NCI-H460 (cell line): Measurements from ENCODE around the gene MEGF11. TPM values are rescaled to one million over a fixed set of nuclear protein-coding genes. Genes with fewer than 3 reads are reported as not detected.
A peak's percentile ranks its signal among the peaks of the same experiment; 100 is the strongest.
"Not testable (repeated sequence)": the region's sequence is repeated elsewhere in the genome, so short reads cannot be mapped to it uniquely, and the experiment has no call there.

Experiments used
- DNase-seq: peaks from one replicate; pipeline ENCODE4 v3.0.0-alpha.2; 2016; ENCODE audit warnings: low read depth; ENCODE audit errors: extremely low read depth
- total RNA-seq: library from RNA; depleted of rRNA; stranded (reverse); fragments of >200 nt; shearing (Covaris generic); gene quantifications from 2 replicates; pipeline ENCODE4 v1.2.3, GENCODE V29; 2014

MEGF11 gene
- total RNA-seq, 1 experiment from 2014 or later, result 0.40 TPM

DNA sequence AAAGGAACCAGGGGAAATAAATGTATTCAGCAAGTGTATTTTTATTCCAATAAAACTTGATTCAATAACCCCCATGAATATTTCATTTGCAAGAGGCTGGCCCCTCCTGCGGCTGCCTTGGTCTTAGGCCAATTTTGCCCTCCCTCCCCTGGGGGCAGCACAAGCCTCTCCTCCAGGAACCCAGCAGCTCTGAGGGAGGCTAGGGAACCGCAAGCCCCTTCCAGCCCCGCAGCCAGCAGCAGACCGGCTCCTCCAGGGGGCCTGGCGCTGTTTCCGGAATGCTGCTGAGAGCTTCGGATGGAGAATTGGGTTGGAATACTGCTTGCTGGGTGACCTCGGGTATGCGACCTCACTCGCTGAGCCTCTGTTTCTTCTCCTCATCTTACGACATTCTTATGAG is 234.2 kb downstream of the MEGF11 start:
- DNase-seq, result no peak

DNA sequence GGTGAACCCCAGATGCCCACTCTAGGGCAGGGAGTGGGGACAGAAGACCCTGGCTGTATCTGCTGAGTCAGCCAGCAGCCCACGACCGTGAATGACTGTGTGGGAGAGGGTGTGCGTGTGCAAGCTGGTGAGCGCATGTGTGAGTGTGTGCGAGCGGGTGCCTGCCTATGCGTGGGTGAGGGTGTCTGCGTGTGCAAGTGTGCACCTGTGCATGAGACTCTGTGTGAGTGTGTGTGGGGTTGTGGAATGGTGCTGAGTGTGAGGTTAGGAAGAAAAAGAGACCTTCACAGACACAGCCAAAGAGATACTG is 235.1 kb downstream of the MEGF11 start:
- no peak for DNase-seq

DNA sequence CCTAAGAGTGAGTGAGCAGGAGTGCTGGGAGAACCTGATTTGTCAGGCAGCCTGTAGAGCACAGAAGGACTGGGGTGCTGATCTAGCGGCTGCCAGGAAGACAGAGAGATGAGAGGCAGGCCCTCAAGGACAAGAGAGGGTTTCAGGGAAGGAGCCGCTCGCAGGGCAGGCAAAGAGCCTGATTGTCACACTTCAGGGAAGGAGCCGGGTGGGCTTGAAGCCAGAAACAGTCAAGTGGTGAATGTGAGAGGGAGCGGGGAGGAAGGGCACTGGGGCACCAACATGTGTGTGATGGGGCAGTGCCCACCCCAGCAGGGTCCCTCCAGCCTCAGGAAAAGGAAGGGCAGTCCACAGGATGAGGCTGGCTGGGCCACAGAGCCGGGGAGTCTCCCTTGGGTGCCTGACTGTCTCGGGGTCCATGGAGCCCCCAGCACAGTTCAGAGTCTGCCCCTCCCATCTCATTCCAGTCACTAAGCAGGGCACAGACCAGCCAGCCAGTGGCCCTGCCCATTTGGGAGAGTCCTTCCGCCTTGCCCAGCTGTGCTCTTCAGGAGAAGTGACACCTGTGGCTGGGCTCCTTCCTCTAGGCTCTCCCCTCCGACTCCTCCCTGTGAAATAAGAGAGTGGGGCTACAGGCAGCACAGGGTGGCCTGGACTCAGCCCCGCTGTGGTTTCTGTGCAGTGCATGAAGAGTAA is 235.6 kb downstream of the MEGF11 start:
- DNase-seq, result no peak

DNA sequence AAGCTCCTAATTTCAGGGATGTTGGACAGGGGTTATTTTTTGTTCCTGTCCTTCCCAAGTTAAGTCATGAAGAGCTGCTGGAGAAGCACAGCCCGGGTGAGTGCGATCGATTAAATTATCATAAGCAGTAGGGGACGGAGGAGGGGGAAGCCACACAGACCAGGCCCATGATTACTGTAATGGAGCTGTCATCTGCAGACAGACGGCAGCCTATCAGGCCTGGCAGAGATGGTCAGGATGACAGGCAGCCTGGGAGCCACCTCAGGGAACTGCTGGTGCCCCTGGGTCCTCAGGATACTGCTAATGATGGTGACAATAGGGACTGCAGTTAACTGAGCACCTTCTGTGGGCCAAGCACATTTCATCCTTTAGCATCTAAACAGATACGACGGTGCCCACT is 236.6 kb downstream of the MEGF11 start:
- no peak for DNase-seq

DNA sequence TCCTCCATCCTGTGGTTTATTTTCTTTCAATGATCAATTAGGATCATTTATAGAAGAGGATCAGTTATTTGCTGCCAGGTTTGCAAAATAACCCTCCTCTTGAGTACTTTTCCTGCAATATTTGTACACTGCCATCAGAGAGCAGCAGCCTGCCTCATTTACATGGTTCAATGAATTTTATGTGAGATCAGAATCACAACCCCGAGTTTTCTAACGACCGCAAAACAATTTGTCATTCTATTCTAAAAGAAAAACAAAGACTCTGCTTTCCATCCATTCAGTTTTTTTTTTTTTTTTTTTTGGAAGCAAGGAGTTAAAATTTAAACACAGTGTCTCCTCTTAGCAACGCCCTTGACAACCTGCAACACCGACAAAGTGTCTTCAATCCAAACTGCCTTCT is 237.4 kb downstream of the MEGF11 start:
- DNase-seq, result no peak

DNA sequence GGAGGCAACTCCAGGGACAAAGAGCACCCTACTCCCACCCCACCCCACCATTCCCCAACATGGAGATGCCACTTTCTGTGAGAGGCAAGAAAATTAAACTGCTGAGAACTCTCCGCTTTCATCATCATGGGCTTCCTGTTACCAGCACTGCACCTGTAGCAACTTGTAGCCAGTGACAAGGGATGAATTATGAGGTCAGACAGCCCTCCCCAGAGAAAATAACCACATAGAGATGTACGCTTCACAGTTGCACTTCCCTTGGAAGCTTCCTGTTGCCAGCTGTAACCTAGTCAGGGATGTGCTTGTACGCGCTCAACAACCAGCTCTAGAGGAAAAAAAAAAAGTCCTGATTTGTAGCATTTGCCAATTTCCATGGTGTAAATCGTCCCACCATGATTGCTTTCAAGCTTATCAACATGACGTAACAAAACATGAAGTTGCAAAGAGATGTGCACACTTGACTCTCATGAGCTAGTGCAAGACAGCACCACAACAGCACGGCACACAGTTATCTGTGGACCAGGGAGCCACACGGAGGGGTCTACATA is 238.8 kb downstream of the MEGF11 start:
- no peak for DNase-seq

DNA sequence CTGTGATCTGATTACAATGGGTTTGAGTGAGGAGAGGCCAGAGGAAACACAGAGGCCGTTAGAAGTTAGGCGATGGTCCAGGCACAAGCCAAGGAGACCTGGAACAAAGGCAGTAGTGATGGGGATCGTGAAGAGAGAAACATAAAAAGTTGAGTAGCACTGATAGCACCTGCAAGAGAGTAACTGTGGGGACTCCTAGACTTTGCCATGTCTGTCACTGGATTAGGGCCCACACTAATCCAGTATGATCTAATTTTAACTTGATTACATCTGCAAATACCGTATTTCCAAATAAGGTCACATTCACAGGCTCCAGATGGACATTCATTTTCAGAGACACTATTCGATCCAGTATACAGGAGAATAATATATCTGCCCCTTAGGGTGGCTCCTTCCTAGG is 239.5 kb downstream of the MEGF11 start:
- no peak for DNase-seq

DNA sequence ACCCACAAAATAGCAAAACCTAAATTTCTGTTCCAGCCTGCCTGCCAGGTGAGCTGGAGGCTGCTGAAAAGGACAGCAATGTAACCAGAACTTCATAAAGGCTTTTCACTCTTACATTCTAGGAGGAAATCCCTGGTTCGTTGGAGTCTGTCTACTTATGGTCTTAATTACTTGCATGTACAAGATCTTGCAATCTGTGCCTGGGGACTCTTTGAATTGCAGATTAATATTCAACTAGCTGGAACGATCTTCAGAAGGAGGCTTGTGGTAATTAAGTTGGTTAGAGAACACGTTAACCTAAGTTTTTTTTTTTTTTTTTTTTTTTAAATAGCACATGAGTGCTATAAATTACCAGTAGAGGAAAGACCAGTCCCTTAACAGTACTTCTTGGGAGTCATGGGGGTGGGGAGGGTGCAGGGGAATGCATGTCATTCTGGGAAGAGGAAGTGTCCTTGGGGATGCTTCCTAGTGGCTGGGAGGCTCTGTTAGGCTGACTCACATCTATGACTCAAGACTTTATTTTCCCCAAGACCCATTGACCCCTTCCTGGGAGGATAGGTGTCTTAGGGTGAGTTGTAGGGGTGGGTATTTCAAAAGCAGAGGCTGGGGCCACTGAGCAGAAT is 244.5 kb downstream of the MEGF11 start:
- DNase-seq, result no peak

DNA sequence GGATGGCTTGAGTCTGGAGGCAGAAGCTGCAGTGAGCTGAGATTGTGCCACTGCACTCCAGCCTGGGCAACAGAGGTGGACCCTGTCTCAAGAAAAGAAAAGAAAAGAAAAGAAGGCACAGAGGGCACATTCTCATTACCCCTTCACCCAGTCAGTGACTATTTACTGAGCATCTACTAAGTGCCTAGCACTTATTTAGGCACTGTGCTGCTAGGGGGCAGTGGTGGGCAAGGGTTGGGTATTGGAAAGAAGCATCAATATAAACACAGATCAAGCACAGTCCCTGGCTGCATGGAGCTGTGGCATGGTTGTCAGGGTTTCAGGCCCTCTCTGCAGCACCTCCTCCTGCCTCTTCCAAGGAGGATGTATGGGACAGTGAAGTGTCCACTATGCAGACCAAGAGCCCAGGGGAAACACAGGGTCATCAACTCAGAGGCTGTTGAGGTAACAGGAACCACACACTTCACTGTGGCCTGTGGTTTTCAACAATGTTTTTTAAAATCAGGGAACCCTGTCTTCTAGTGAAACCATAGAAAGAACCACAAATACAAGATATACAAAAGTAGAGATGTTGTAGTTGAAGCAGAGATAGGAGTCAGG is 245.8 kb downstream of the MEGF11 start:
- no peak for DNase-seq

DNA sequence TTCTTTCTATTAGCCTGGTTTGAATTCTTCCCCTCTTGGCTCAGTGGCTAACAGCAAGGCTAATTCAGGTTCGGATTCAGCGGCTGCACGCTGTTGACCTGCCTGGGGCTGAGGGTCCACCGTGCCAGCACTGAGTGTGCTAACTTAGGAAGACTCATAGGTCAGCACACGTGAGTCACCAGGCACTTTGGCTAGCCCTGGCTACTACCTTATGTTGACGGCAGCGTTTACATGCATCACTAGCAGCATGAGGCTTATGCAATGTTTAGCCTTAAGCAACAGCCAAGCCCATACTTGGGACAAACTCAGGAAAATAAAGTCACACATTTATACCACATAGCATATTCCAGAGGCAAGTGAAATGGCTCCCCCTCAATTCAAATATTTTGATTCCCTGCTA is 246.6 kb downstream of the MEGF11 start:
- no peak for DNase-seq

DNA sequence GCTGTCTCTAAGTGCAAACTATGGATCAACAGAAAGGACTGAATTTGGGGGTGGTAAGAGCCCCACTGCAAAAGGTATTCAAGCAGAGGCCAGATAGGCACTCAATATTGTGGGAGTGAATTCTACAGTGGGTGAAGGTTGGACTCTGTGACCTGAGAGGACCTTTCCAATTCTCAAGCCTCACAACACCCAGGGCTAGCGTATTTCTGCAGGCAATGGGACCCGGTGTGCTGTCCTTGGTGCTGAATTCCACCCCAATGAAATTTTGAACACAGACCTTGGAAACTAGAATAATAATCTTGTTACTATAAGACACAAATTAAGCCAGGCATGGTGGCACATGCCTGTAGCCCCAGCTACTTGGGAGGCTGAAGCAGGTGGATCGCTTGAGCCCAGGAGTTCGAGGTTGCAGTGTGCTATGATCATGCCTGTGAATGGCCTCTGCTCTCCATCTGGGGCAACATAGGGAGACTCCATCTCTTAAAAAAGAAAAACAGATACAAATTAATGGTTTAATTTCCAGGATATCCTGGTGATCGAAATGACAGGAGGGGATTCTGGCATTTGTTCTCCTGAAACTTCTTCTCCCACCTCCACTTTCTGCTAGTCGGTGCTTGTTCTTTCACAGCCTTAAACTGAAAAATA is 248.8 kb downstream of the MEGF11 start:
- DNase-seq, result peak; percentile 14

DNA sequence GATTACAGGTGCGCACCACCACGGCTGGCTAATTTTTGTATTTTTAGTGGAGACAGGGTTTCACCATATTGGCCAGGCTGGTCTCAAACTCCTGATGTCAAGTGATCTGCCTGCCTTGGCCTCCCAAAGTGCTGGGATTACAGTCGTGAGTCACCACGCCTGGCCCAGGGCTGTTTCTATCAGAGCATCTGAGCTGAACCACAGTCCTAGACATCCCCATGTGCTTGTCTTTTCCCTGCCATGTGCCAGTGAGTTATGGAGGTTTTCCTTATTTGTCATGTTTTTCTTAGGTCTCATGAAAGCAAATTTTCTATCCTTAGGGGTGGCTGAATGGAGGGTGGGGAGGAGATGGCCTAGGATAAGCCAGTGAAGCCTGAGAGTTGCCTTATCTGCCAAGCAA is 250.4 kb downstream of the MEGF11 start:
- not testable (repeated sequence) for DNase-seq

DNA sequence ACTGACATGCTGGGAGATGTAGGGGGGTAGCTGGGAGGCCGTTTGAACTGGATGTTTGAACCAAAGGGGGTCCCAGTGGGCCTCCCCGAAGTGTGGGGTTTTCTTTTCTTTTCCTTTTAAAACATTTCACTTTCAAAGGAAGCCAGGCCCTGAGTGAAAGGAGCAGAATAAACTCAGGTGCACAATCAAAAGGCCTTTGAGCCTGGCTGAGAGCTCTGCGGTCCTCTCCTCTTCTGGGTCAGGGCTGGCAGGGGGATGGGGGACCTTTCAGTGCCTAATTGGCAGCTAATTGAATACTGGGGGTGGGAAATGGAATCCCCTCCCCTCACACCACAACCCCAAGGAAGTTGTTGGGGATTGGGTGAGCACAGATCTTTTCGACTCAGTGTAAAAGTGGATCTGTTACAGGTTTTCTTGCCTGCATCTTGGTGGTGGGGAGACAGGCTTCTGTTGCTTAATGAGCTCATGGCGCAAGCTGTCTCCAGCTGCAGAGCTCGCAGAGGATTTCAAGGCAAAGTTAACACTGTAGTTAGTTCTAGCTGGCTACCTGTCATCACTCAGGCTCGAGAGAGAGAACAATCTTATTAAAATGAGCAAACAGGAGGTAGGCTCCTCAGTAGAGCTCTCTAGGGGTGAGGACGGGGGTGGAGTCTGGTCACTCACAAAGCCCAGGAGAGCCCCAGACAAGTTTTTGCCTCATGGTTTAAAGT is 251.7 kb downstream of the MEGF11 start:
- DNase-seq, result no peak

DNA sequence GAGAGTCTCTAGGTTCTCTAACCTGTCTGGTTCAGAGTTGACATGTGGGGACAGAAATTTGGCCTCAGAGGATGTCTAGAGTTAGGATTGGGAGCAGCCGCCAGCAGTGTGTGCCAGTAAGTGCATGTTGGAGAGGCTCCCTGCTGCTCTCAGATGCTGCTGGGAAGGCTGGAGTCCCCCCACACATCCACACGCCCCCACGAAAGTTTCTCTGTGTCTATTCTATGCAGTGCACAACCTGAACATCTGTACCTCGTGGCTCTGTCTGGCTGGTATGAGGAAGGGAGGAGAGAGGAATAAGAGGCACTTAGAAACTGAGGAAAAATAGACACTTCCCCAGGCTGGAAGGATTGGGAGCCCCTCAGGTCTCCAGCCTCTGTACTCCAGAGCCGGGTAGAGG is 252.5 kb downstream of the MEGF11 start:
- no peak for DNase-seq

DNA sequence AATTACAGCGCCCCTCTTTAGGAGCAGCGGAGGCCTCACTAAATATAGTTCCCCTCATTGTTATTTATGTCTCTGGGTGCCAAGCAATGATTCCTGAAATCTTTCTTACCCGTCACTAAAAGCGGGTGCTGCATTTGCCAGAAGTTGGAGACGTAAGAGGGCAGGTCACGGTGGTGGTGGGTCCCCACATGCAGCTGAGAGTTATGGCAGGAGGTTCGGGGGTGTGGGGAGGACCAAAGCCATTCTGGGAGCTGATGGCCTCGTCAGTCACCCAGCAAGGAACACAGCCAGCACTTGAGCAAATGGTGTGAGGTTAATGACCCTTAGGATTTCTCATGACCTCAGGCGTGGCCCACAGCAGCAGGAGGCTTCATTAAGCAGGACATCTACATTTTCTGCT is 255.1 kb downstream of the MEGF11 start:
- no peak for DNase-seq

DNA sequence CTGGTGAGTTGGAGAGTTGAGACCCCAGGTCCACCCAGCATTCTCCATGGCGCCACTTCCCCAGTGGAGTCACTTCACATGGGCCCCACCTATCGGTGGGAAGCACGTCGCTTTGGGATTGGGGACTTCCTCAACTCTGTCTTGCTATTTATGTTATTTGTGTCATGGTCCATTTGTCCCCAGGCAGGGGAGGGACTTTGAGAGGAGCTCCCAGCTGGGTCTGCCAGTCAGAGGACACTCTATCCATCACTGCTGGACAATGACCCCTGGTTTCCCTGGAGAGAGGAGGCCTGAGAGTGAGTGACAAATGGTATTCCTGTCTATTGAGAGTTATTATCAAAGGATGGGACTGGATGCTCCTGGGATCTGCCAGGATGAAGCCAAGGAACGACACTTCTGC is 256.6 kb downstream of the MEGF11 start:
- DNase-seq, result no peak

DNA sequence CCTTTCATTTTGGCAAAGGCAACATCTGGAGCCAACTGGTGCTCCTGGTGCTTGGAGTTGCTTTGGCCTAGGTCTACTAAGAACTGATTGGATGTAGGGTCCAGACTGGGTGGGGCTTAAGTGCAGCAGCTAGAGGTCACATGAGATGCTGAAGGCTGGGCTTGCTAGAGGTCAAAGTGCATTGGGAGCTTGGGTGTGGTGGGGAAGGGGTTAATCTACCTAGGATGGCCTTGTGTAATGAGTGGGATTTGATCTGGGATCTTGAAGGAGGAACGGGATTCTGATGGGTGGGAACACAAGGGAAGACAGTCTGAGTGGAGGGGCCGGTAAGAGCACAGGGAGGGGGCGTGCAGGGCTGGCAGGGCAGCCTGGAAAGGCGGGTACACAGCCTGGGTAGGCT is 258.7 kb downstream of the MEGF11 start:
- no peak for DNase-seq

DNA sequence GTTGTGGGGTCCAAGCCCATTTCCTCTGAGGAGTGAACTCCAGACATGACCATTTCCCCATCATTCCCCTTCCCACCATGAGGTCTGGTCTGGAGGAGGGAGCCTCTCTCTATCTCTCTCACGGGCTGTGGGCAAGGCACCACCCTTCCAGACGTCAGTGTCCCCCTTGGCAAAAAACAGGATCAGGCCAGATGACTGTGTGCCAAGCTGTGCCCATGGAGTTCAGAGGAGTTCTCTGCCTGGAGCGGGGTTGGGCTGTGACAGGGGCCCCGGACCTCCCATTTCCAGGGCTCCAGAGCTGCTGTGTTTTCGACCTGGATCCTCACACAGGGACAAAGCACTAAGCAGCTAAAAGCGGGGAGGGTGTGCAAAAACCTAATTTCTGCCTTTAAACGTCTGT is 259.8 kb downstream of the MEGF11 start:
- no peak for DNase-seq

DNA sequence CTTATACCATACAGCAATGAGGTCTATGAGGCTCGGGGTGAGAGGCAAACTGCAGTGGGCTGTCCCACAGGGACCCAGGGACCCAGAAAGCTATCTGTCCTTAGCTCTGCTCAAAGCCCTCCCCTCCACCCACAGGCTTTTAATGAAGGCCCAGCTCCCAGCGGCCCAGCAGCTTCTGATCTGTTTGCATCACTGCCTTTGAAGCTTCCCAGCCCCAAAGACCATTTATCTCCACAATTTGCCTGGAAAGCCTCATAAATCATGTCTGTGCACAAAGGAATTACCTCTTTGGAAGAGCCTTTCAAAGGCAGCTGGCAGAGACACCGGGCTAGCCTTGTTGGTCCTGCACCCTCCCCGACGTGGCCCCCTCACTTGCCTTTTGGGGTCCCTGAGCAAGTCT is 260.3 kb downstream of the MEGF11 start:
- no peak for DNase-seq

DNA sequence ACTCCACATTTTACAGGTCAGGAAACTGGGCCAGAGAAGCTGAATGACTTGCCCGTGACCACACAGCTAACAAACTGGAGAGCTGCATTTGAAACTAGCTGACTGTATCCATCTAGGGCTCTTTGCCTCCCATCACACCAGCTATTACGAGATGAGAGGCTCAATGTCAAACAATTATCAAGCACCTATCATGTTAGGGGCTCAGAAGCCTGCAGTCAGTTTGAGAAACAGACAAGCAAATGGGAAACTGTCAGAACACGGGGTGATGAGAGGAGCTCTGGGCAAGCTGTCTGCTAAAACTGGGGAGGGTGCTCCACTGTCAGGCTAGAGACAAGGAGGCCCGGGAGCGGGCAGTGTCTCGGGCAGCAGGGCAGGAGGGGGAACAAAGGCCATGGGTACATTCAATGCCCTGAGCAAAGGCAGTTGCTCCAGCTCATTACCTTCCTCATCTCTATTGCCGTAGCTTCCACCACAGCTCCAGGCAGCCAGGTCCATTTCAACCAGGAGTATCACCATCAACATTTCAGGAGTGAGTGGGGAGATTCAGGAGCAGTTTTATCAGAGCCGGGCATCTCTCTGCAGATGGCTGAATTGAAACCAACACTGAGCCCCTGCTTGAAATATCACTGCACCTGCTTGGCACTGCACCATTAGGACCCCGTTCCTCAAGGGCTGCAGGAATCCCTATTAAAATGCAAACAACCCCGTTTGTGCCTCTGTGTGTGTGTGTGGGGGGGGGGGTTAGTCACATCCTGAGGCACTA is 261.6 kb downstream of the MEGF11 start:
- DNase-seq, result no peak
